HG02763 (cell line): Measurements from ENCODE around the gene B3GNT3.
A peak's percentile ranks its signal among the peaks of the same experiment; 100 is the strongest.

Experiments used
- ATAC-seq: cut with Tn5 transposase; IDR thresholded peaks from one replicate; pipeline ENCODE4 v1.9.1; 2021; ENCODE audit warnings: mild to moderate bottlenecking, moderate library complexity; ENCODE audit not compliant: unreplicated experiment

Gene B3GNT3

GRCh38 chr19:17794731-17795494 lies at the start of gene B3GNT3:
TSS of gene B3GNT3 (plus strand) at chr19:17795138. CDS start at chr19:17807808, 12,670 bp downstream.
- ATAC-seq = no peak

- peak; percentile 69 for ATAC-seq
Observed at GRCh38 chr19:17747205-17748098, 47.5 kb upstream of the B3GNT3 start.

GRCh38 chr19:17748884-17749638 lies 45.9 kb upstream of the B3GNT3 start:
- no peak for ATAC-seq

GRCh38 chr19:17749912-17750317 lies 45.0 kb upstream of the B3GNT3 start:
- no peak for ATAC-seq

GRCh38 chr19:17751103-17751911 lies 43.6 kb upstream of the B3GNT3 start, which contains the start of gene FCHO1:
TSS of gene FCHO1 (plus strand) at chr19:17751477. CDS start at chr19:17755165, 3,688 bp downstream.
- peak; percentile 36 for ATAC-seq

GRCh38 chr19:17751912-17752273 lies 43.0 kb upstream of the B3GNT3 start:
- ATAC-seq = no peak

- no peak for ATAC-seq
Observed at GRCh38 chr19:17752865-17753639, 41.9 kb upstream of the B3GNT3 start.

- no peak for ATAC-seq
Observed at GRCh38 chr19:17753976-17754375, 41.0 kb upstream of the B3GNT3 start.

- ATAC-seq = peak; percentile 47
Observed at GRCh38 chr19:17754634-17755442, 40.1 kb upstream of the B3GNT3 start.

- no peak for ATAC-seq
Observed at GRCh38 chr19:17755443-17755890, 39.5 kb upstream of the B3GNT3 start.

GRCh38 chr19:17755977-17756670 lies 38.8 kb upstream of the B3GNT3 start:
- ATAC-seq = no peak

- no peak for ATAC-seq
Observed at GRCh38 chr19:17757125-17757524, 37.8 kb upstream of the B3GNT3 start.

- ATAC-seq = no peak
Observed at GRCh38 chr19:17758515-17758914, 36.4 kb upstream of the B3GNT3 start.

GRCh38 chr19:17761148-17761547 lies 33.8 kb upstream of the B3GNT3 start:
- ATAC-seq = no peak

- ATAC-seq = no peak
Observed at GRCh38 chr19:17762505-17763229, 32.3 kb upstream of the B3GNT3 start.

GRCh38 chr19:17764348-17764747 lies 30.6 kb upstream of the B3GNT3 start:
- ATAC-seq = no peak

- no peak for ATAC-seq
Observed at GRCh38 chr19:17765069-17765618, 29.8 kb upstream of the B3GNT3 start.
